Type B pancreatic cell (in vitro differentiated cells): ENCODE measurements around the gene CD72. TPM values are rescaled to one million over a fixed set of nuclear protein-coding genes. Genes with fewer than 3 reads are reported as not detected.
"Not testable (repeated sequence)": the region's sequence is repeated elsewhere in the genome, so short reads cannot be mapped to it uniquely, and the experiment has no call there.

Experiments
- DNase-seq: peaks from one replicate; pipeline ENCODE4 v3.0.0; 2021; ENCODE audit warnings: mixed read lengths; ENCODE audit not compliant: unreplicated experiment; ENCODE audit errors: extremely low spot score
- H3K27ac Mint-ChIP-seq: 2 replicates; pipeline ENCODE4 v1.8.0; 2021; ENCODE audit warnings: mild to moderate bottlenecking, mixed read lengths
- H3K27me3 Mint-ChIP-seq: 2 replicates; pipeline ENCODE4 v1.8.0; 2021; ENCODE audit warnings: mixed read lengths
- H3K36me3 Mint-ChIP-seq: 2 replicates; pipeline ENCODE4 v1.8.0; 2021; ENCODE audit warnings: mixed read lengths
- H3K4me1 Mint-ChIP-seq: one replicate; pipeline ENCODE4 v1.8.0; 2021; ENCODE audit warnings: mixed read lengths; ENCODE audit not compliant: unreplicated experiment
- H3K4me3 Mint-ChIP-seq: 2 replicates; pipeline ENCODE4 v1.8.0; 2021; ENCODE audit warnings: mild to moderate bottlenecking, mixed read lengths
- H3K9me3 Mint-ChIP-seq: 2 replicates; pipeline ENCODE4 v1.8.0; 2021; ENCODE audit warnings: mixed read lengths
- total RNA-seq: library from RNA; stranded (reverse); gene quantifications from 2 replicates; pipeline ENCODE4 v1.2.1, GENCODE V29; 2021; ENCODE audit warnings: low replicate concordance
- TF ChIP-seq, protein P1 (sequence below): fragments of 200-600 bp; sonication (generic); conservative IDR thresholded peaks from 2 replicates; pipeline ENCODE4 v1.5.0; 2021; ENCODE audit warnings: antibody characterized with exemption, mild to moderate bottlenecking

CD72 gene
- total RNA-seq, 1 donor from 2014 or later = 2.8 TPM

GRCh38 chr9:35603506-35603985, 14.7 kb downstream of the CD72 start:
- Mint-ChIP-seq H3K36me3 (peaks cover 5% of the 10 kb centered on the region), H3K27me3 (no peaks in the 10 kb centered on the region), H3K4me3 (peak overlapping the region; percentile 98), H3K9me3 (peaks cover 5% of the 10 kb centered on the region), H3K27ac (peak overlapping the region; percentile 100), H3K4me1 (peaks cover 19% of the 10 kb centered on the region)
- TF ChIP-seq, protein P1, sequence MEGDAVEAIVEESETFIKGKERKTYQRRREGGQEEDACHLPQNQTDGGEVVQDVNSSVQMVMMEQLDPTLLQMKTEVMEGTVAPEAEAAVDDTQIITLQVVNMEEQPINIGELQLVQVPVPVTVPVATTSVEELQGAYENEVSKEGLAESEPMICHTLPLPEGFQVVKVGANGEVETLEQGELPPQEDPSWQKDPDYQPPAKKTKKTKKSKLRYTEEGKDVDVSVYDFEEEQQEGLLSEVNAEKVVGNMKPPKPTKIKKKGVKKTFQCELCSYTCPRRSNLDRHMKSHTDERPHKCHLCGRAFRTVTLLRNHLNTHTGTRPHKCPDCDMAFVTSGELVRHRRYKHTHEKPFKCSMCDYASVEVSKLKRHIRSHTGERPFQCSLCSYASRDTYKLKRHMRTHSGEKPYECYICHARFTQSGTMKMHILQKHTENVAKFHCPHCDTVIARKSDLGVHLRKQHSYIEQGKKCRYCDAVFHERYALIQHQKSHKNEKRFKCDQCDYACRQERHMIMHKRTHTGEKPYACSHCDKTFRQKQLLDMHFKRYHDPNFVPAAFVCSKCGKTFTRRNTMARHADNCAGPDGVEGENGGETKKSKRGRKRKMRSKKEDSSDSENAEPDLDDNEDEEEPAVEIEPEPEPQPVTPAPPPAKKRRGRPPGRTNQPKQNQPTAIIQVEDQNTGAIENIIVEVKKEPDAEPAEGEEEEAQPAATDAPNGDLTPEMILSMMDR = no peak
- no peak for DNase-seq

GRCh38 chr9:35599763-35600604, 18.2 kb downstream of the CD72 start:
- H3K4me3 Mint-ChIP-seq = no peak overlapping the region
- H3K27ac Mint-ChIP-seq = no peak overlapping the region
- DNase-seq = no peak
- peaks cover 4% of the 10 kb centered on the region for H3K36me3 Mint-ChIP-seq
- H3K9me3 Mint-ChIP-seq = peaks cover 5% of the 10 kb centered on the region
- TF ChIP-seq, protein P1 = no peak
- peaks cover 14% of the 10 kb centered on the region for H3K4me1 Mint-ChIP-seq
- no peaks in the 10 kb centered on the region for H3K27me3 Mint-ChIP-seq

DNA sequence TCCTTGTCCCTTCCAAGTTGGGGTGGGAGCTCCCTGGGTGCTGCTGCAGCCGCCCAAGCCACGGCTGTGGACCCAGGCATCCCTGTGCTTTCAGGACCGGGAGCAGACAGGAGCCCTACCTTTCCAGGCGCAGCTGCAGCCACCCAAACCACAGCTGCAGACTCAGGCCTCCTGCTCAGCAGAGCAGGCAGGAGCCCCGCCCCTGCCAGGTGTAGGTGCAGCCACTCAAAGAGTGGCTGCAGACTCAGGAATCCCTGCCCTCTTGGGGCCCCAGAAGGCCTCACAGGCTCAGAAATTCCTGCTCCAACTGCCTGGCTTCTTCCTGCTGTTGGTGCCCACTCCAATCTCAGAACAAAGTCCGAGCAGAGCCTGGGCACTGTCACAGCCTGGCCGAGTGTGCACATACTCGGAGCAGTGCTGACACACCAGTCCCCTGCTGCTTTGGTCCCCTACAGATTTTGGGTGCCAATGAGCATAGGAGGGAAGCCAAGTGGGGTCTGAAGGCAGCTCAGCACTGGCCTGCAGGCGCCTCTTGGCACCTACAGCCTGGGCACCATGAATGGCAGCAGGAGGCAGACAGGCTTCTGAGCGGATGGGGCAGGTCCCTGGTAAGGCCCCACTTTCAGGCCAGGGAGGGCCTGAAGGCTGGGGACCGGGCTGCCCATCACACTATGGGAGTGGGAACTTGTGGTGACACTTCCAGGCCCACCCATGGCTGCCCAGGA, 19.2 kb downstream of the CD72 start:
- H3K9me3 Mint-ChIP-seq = peaks cover 9% of the 10 kb centered on the region
- peaks cover 7% of the 10 kb centered on the region for H3K36me3 Mint-ChIP-seq
- TF ChIP-seq, protein P1 = no peak
- DNase-seq = no peak
- no peaks in the 10 kb centered on the region for H3K27me3 Mint-ChIP-seq
- H3K4me3 Mint-ChIP-seq = no peak overlapping the region
- H3K27ac Mint-ChIP-seq = no peak overlapping the region
- H3K4me1 Mint-ChIP-seq = peaks cover 9% of the 10 kb centered on the region

GRCh38 chr9:35596907-35597306, 21.3 kb downstream of the CD72 start:
- H3K4me1 Mint-ChIP-seq, H3K27me3 Mint-ChIP-seq, DNase-seq, H3K36me3 Mint-ChIP-seq, H3K4me3 Mint-ChIP-seq, H3K27ac Mint-ChIP-seq, H3K9me3 Mint-ChIP-seq: not testable (repeated sequence)

DNA sequence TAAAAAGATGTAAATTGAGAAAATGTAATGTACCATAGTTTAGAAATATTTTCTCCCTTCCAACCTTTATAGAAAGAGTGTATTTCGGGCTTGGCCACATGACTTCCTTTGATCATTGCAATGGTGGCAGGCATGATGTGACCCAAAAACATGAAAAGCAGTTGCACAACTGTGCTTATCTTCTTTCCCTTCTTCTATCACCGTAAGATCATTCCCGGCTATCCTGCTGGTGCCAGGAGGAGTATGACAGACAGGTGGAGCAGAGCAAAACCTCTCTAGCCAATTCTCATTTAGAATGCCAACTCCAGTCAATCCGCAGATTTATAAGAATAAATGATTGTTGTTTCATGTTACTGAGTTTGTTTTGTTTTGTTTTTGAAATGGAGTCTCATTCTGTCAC, 23.7 kb downstream of the CD72 start:
- no peak overlapping the region for H3K4me3 Mint-ChIP-seq
- peaks cover 7% of the 10 kb centered on the region for H3K36me3 Mint-ChIP-seq
- no peaks in the 10 kb centered on the region for H3K4me1 Mint-ChIP-seq
- H3K9me3 Mint-ChIP-seq = peaks cover 9% of the 10 kb centered on the region
- TF ChIP-seq, protein P1 = no peak
- DNase-seq = no peak
- no peaks in the 10 kb centered on the region for H3K27me3 Mint-ChIP-seq
- H3K27ac Mint-ChIP-seq = no peak overlapping the region

DNA sequence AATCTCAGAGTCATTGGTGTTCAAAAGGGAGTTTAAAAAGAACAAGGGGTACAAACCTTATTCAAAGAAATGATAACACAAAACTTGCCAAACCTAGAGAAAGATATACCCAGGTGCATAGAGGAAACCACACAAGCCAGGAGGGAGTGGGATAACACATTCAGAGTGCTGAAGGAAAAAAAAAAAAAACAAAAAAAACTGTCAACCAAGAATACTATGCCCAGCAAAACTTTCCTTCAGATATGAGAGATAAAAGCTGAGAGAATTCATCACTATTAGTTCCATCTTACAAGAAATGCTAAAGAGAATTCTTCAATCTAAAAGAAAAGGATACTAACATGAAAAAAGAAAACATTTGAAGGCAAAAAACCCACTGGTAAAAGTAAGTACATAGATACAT, 24.6 kb downstream of the CD72 start:
- Mint-ChIP-seq H3K4me1 (no peaks in the 10 kb centered on the region), H3K36me3 (peaks cover 7% of the 10 kb centered on the region), H3K27ac (no peak overlapping the region), H3K4me3 (no peak overlapping the region), H3K9me3 (peaks cover 9% of the 10 kb centered on the region), H3K27me3 (no peaks in the 10 kb centered on the region)
- DNase-seq = no peak
- TF ChIP-seq, protein P1 = no peak

- not testable (repeated sequence) for H3K27me3 Mint-ChIP-seq, H3K27ac Mint-ChIP-seq, DNase-seq, H3K36me3 Mint-ChIP-seq, H3K4me3 Mint-ChIP-seq, H3K4me1 Mint-ChIP-seq, H3K9me3 Mint-ChIP-seq
Observed at GRCh38 chr9:35588506-35588905, 29.7 kb downstream of the CD72 start.

GRCh38 chr9:35584681-35585080, 33.5 kb downstream of the CD72 start:
- not testable (repeated sequence) for DNase-seq, H3K36me3 Mint-ChIP-seq, H3K9me3 Mint-ChIP-seq, H3K4me1 Mint-ChIP-seq, H3K27me3 Mint-ChIP-seq, H3K27ac Mint-ChIP-seq, H3K4me3 Mint-ChIP-seq
